IPS DF 6.9 (cell line): ENCODE results near the gene ZNF44.

Experiments used
- DNase-seq: peaks from one replicate; pipeline ENCODE4 v3.0.0-alpha.2; 2013; ENCODE audit warnings: low read depth, low spot score
- H3K27ac ChIP-seq: one replicate; pipeline ENCODE4 v1.5.1; 2013; ENCODE audit warnings: low read length, control low read depth
- H3K27me3 ChIP-seq: 2 replicates; pipeline ENCODE4 v1.6.1; 2013; ENCODE audit warnings: mild to moderate bottlenecking, low read length; ENCODE audit not compliant: control insufficient read depth, insufficient read depth
- H3K36me3 ChIP-seq: 2 replicates; pipeline ENCODE4 v1.6.1; 2013; ENCODE audit warnings: low read length; ENCODE audit not compliant: control insufficient read depth, insufficient read depth
- H3K4me1 ChIP-seq: 2 replicates; pipeline ENCODE4 v1.6.1; 2013; ENCODE audit warnings: low read length; ENCODE audit not compliant: control insufficient read depth, insufficient read depth
- H3K4me3 ChIP-seq: 2 replicates; pipeline ENCODE4 v1.5.1; 2013; ENCODE audit warnings: mild to moderate bottlenecking, low read length
- H3K9me3 ChIP-seq: 2 replicates; pipeline ENCODE4 v1.6.1; 2013; ENCODE audit warnings: low read length, inconsistent platforms; ENCODE audit not compliant: control insufficient read depth, insufficient read depth
- WGBS: extraction: QIAGEN DNeasy Blood & Tissue Kit; methylation state at CpG from one replicate; pipeline ENCODE4 v1.1.7; 2013; ENCODE audit warnings: mixed read lengths, missing lambda C conversion rate; ENCODE audit not compliant: insufficient read length, insufficient coverage; 5-methylcytosine and 5-hydroxymethylcytosine counted together

The ZNF44 gene

DNA sequence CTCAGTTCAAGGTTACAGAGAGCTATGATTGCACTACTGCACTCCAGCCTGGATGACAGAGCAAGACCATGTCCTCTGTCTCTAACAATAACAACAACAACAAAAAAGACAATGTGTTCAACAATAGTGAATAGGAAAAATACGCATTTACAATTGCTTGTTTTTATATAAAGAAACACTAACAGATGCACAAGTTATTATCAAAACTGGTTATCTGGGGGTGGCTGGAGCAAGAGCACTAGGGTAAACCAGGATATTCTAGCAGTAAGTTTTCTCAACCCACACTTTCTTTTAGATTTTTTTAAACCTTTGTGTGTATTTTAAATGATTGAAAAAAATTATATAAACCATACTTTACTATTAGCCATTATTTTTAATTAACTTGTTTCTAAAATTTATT, 33.1 kb downstream of the ZNF44 start:
- no peaks in the 10 kb centered on the region; the same call in 1 of the 2 replicates for H3K36me3 ChIP-seq
- WGBS: no CpG with 5 or more reads among the region's 1 CpG
- H3K4me1 ChIP-seq: no peaks in the 10 kb centered on the region
- H3K27me3 ChIP-seq: no peaks in the 10 kb centered on the region
- no peaks in the 10 kb centered on the region; the same call in 1 of the 2 replicates for H3K9me3 ChIP-seq
- DNase-seq: no peak
- H3K27ac ChIP-seq: no peak overlapping the region
- no peak overlapping the region for H3K4me3 ChIP-seq

DNA sequence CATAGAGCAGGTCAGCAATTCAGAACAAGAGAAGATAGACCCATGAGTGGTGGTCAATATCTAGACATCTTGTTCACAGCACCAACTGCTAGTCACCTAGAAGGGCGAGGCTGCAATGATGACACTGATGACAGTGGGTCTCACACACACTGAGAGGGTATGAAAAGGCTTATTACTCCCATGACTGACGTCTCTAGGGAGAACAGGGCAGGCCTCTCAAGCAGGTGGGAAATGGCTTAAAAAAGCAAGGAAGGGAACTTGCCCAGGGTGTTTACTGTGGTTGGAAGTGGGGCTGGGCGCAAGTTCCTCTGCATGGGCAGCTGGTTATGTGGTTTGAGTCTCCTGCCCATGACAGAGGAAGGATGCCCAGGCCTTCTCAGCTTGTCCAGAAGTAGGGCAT, 33.8 kb downstream of the ZNF44 start:
- no peaks in the 10 kb centered on the region; the same call in 1 of the 2 replicates for H3K9me3 ChIP-seq

DNA sequence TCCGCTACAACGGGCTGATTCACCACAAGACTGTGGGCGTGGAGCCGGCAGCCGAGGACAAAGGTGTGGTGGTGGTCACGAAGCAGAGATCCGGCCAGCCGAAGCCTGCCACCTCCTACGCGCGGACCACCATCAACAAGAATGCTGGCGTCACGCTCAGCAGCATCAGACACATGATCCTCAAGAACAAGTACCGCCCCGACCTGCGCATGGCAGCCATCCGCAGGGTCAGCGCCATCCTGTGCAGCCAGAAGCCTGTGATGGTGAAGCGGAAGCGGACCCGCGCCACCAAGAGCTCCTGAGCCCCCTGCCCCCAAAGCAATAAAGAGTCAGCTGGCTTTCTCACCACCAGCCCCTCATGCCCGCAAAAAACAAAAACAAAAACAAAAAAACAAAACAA, 34.4 kb downstream of the ZNF44 start:
- no peak overlapping the region for H3K27ac ChIP-seq
- H3K9me3 ChIP-seq: no peaks in the 10 kb centered on the region; the same call in 1 of the 2 replicates
- no peaks in the 10 kb centered on the region for H3K36me3 ChIP-seq
- H3K4me3 ChIP-seq: no peak overlapping the region
- no peak for DNase-seq
- WGBS: no CpG with 5 or more reads among the region's 23 CpGs
- no peaks in the 10 kb centered on the region for H3K27me3 ChIP-seq
- H3K4me1 ChIP-seq: no peaks in the 10 kb centered on the region

More for the DNA sequence above, 33.8 kb downstream of the ZNF44 start:
- DNase-seq: no peak
- Histone ChIP-seq H3K27me3 (no peaks in the 10 kb centered on the region), H3K4me1 (no peaks in the 10 kb centered on the region), H3K36me3 (no peaks in the 10 kb centered on the region), H3K4me3 (no peak overlapping the region), H3K27ac (no peak overlapping the region)
- WGBS: no CpG with 5 or more reads among the region's 3 CpGs

DNA sequence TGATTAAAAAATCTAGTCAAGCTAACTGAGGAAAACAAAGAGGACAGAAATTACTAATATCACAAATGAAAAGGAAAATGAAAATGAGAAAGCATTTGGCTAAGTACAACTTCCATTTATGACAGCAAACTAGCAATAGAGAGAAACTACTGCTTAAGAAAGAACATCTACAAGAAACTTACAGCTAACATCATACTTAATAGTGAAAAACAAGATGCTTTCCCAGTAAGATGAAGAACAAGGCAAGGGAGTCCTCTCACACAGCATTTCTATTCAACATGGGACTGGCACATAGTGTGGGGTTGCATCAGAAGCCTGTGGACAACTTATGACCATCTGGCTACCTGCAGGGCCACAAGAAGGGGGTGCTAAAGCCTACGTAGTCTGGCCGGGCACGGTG, 39.3 kb downstream of the ZNF44 start:
- no peaks in the 10 kb centered on the region for H3K27me3 ChIP-seq
- DNase-seq: no peak
- WGBS: no CpG with 5 or more reads among the region's 3 CpGs
- no peaks in the 10 kb centered on the region for H3K4me1 ChIP-seq
- no peaks in the 10 kb centered on the region for H3K9me3 ChIP-seq
- no peak overlapping the region for H3K4me3 ChIP-seq
- H3K36me3 ChIP-seq: no peaks in the 10 kb centered on the region
- no peak overlapping the region for H3K27ac ChIP-seq

DNA sequence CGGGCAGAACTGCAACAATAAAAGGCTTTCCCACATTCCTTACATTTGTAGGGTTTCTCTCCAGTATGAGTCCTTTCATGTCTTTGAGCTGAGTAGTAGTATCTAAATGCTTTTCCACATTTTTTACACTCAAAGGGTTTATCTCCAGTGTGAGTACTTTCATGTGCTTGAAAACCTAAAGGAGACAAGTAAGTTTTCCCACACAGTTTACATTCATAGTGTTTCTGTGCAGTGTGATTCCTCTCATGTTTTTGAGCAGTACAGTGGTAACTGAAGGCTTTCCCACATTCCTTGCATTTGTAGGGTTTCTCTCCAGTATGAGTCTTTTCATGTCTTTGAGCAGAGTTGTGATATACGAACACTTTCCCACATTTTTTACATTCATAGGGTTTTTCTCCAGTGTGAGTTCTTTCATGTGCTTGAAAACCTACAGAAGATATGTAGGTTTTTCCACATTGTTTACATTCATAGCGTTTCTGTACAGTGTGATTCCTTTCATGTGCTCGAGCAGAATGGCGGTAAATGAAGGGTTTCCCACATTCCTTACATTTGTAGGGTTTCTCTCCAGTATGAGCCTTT, 47.0 kb downstream of the ZNF44 start:
- no peak overlapping the region for H3K4me3 ChIP-seq
- no peaks in the 10 kb centered on the region for H3K27me3 ChIP-seq
- H3K4me1 ChIP-seq: no peaks in the 10 kb centered on the region
- WGBS: no CpG with 5 or more reads among the region's 5 CpGs
- peaks cover 2% of the 10 kb centered on the region for H3K9me3 ChIP-seq
- H3K27ac ChIP-seq: no peak overlapping the region
- no peaks in the 10 kb centered on the region for H3K36me3 ChIP-seq
- DNase-seq: no peak

DNA sequence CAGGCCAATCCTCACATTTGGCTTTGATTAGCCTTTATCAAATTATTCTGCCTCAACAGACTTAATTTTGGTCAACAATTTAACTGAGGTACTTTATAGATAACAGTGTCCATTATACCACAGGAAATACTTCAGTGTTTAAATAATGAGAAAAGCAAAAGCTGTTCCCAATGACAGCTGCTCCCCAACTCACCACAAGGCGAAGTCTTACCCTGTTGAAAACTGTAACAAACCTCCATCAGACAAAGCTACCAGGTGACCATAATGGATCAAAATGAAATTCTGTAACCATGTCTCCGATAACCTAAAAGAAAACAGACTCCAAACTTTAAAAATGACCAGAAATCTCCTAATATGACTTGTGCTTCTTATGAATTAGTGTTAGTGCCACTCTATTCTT, 50.3 kb downstream of the ZNF44 start:
- H3K9me3 ChIP-seq: peaks cover 2% of the 10 kb centered on the region
- no peak overlapping the region for H3K27ac ChIP-seq
- no peaks in the 10 kb centered on the region for H3K4me1 ChIP-seq
- no peaks in the 10 kb centered on the region for H3K27me3 ChIP-seq
- H3K4me3 ChIP-seq: no peak overlapping the region
- DNase-seq: no peak
- WGBS: no CpG with 5 or more reads among the region's 2 CpGs
- no peaks in the 10 kb centered on the region for H3K36me3 ChIP-seq

DNA sequence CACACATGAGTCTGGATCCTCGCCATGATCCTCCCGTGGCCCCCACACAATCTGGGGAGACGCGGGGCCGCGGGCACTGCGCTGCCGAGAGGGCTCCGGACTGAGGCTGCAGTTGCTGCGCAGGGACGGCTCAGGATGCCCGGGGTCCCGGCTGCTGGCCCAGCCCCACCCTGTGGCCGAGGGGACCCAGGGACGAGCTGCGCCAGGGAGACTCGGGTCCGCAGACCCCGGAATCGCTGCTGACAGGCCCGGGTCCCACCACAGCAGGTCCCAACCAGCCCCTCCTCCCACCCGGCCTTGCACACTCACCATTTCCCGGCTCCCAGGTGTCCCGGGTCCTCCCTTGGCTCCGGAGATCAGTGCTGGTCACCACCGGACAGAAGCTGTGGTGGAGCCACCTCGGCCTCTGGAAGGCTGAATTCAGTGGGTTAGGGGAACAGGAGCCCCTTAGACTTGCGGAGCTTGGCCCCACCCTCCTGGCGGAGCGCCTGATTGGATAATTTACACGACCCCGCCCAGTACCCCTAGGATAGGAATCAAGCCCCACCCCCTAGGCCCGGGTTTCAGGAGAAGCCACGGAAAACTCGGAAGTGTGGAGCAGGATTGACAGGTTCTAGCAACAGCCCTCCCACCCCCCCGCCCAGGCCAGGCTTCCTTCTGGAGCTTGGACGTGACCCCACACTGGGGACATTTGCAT, 57.4 kb downstream of the ZNF44 start:
- H3K4me1 ChIP-seq: no peaks in the 10 kb centered on the region
- H3K4me3 ChIP-seq: no peak overlapping the region
- H3K27ac ChIP-seq: no peak overlapping the region
- no peaks in the 10 kb centered on the region for H3K36me3 ChIP-seq
- no peak for DNase-seq
- WGBS: no CpG with 5 or more reads among the region's 37 CpGs
- no peaks in the 10 kb centered on the region for H3K9me3 ChIP-seq
- H3K27me3 ChIP-seq: no peaks in the 10 kb centered on the region

DNA sequence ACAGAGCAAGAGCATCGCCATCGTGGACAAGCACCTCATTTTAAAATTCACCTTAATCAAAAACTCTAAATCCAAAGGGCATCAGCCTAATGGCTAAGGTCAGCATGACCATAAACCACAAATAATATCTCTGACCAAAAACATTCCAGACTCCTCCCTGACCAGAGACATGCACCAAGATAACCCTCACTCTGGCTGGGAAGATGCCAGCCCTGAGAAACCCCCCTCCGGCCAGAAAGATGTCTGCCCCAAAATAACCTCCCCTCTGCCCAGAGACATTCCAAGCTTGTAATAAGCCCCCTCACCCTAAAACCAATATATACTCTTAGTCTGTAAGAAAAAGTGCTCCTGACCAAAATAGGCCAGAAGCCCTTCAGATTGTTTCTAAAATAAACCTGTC, 61.7 kb downstream of the ZNF44 start:
- no peaks in the 10 kb centered on the region for H3K27me3 ChIP-seq
- no peaks in the 10 kb centered on the region for H3K4me1 ChIP-seq
- no peak overlapping the region for H3K4me3 ChIP-seq
- no peak overlapping the region for H3K27ac ChIP-seq
- WGBS: no CpG with 5 or more reads among the region's 3 CpGs
- peaks cover 2% of the 10 kb centered on the region for H3K9me3 ChIP-seq
- DNase-seq: no peak
- H3K36me3 ChIP-seq: no peaks in the 10 kb centered on the region

DNA sequence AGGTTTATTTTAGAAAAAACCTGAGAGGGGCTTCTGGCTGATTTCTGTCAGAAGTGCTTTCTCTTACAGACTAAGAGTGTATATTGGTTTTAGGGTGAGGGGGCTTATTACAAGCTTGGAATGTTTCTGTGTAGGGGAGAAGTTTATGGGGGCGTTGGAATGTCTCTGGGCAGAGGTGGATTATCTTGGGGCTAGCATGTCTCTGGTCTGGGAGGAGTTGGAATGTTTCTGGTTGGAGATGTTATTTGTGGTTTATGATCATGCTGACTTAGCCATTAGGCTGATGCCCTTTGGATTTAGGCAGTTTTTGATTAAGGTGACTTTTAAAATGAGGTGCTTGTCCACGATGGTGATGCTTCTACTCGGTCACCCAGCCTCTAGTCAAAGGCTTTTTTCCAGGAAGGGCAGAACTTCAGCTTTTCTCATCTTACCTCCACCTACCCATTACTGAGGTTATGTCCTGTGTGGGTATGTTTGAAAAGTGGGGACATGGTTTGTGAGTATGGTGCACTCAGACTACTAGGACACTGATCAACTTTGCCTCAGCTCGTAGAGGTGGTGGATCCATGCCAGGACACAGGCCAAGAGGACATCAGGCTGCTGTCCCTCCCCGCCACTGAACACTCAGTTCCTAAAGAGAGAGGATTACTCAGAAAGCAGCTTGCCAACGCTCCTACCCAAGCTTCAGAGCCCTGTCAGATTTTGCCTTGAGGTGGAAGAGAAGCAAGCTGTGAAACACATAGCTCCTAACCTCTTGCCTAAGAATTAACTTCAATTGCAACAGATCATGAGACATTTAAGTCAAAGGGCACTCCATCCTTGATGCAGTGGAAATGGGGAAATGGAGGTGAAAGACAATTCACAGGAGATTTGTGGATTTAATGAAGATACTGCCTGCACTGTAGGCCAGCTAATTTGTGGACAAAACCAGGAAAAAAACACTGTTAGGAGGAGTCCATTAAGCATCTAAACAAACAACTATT, 63.6 kb downstream of the ZNF44 start:
- Histone ChIP-seq H3K27ac (no peak overlapping the region), H3K27me3 (no peaks in the 10 kb centered on the region), H3K36me3 (no peaks in the 10 kb centered on the region), H3K4me3 (no peak overlapping the region), H3K9me3 (peaks cover 2% of the 10 kb centered on the region), H3K4me1 (no peaks in the 10 kb centered on the region)
- no peak for DNase-seq
- no CpG with 5 or more reads among the region's 6 CpGs for WGBS

DNA sequence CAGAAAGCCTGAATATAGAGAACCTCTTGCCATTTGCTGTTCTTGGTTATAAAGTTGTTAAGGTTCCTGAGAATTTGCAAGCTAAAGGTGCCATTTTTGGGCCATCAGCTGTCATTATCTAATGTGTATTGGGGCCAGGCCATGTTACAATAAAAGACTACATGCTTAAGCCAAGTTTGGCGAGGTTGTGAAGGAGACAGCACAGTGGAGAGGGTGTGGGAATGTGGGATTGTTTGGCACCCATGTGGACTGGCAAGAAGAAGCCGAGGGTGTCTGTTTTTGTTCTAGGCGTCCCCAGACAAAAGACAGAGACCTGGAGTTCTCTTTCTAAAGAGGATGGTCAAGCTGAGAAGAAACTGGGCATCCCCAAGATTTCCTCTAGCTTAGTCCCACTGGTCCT, 64.7 kb downstream of the ZNF44 start:
- no peaks in the 10 kb centered on the region for H3K27me3 ChIP-seq
- H3K27ac ChIP-seq: no peak overlapping the region
- no peak overlapping the region for H3K4me3 ChIP-seq
- H3K4me1 ChIP-seq: no peaks in the 10 kb centered on the region
- no CpG with 5 or more reads among the region's 3 CpGs for WGBS
- peaks cover 2% of the 10 kb centered on the region for H3K9me3 ChIP-seq
- H3K36me3 ChIP-seq: no peaks in the 10 kb centered on the region
- no peak for DNase-seq
